MM.1S (cell line): ENCODE results near the gene AGFG1.

Experiments used
- DNase-seq: peaks from one replicate; pipeline ENCODE4 v3.0.0-alpha.2; 2015
- H2AFZ ChIP-seq: fragments of 300-600 bp; sonication (generic); 2 replicates; pipeline ENCODE4 v1.6.0; 2016; ENCODE audit warnings: antibody characterized with exemption, low read length
- H3F3A ChIP-seq: fragments of 300-600 bp; sonication (generic); 2 replicates; pipeline ENCODE4 v1.6.1; 2016; ENCODE audit warnings: mild to moderate bottlenecking, antibody characterized with exemption, low read length, moderate library complexity, mixed read lengths; ENCODE audit not compliant: insufficient read depth
- H3K27ac ChIP-seq: fragments of 300-600 bp; sonication (generic); 2 replicates; pipeline ENCODE4 v1.5.1; 2016; ENCODE audit warnings: mild to moderate bottlenecking, low read length
- H3K27me3 ChIP-seq: fragments of 300-600 bp; sonication (generic); replicated peaks from 2 replicates; pipeline ENCODE4 v1.6.0; 2016; ENCODE audit warnings: low read length; ENCODE audit not compliant: insufficient read depth
- H3K36me3 ChIP-seq: fragments of 300-600 bp; sonication (generic); replicated peaks from 2 replicates; pipeline ENCODE4 v1.6.1; 2016; ENCODE audit warnings: mild to moderate bottlenecking, low read length, mixed read lengths; ENCODE audit not compliant: insufficient read depth
- H3K4me1 ChIP-seq: fragments of 300-600 bp; sonication (generic); 2 replicates; pipeline ENCODE4 v1.6.1; 2016; ENCODE audit warnings: low read length, mixed read lengths
- H3K4me2 ChIP-seq: fragments of 300-600 bp; sonication (generic); 2 replicates; pipeline ENCODE4 v1.6.0; 2016; ENCODE audit warnings: low read depth, low read length
- H3K4me3 ChIP-seq: fragments of 300-600 bp; sonication (generic); 2 replicates; pipeline ENCODE4 v1.5.1; 2016; ENCODE audit warnings: low read length, mixed read lengths
- H3K79me2 ChIP-seq: fragments of 300-600 bp; sonication (generic); 2 replicates; pipeline ENCODE4 v1.6.1; 2016; ENCODE audit warnings: mixed run types, low read length, mixed read lengths
- H3K9ac ChIP-seq: fragments of 300-600 bp; sonication (generic); 2 replicates; pipeline ENCODE4 v1.6.1; 2016; ENCODE audit warnings: low read length, mixed read lengths
- H3K9me2 ChIP-seq: fragments of 300-600 bp; sonication (generic); replicated peaks from 2 replicates; pipeline ENCODE4 v1.6.1; 2016; ENCODE audit warnings: mild to moderate bottlenecking, low read length, mixed read lengths; ENCODE audit not compliant: insufficient read depth
- H3K9me3 ChIP-seq: fragments of 300-600 bp; sonication (generic); replicated peaks from 2 replicates; pipeline ENCODE4 v1.6.1; 2016; ENCODE audit warnings: mild to moderate bottlenecking, low read length, mixed read lengths; ENCODE audit not compliant: insufficient read depth
- H4K20me1 ChIP-seq: fragments of 300-600 bp; sonication (generic); 2 replicates; pipeline ENCODE4 v1.6.1; 2016; ENCODE audit warnings: mild to moderate bottlenecking, low read length, moderate library complexity, mixed read lengths; ENCODE audit not compliant: insufficient read depth
- EZH2 ChIP-seq: fragments of 300-600 bp; sonication (generic); optimal IDR thresholded peaks from 2 replicates; pipeline ENCODE3; 2017; ENCODE audit warnings: low read depth, mild to moderate bottlenecking, antibody characterized with exemption, low read length, mixed read lengths
- EZH2phosphoT487 ChIP-seq: fragments of 300-600 bp; sonication (generic); IDR thresholded peaks from 2 replicates; pipeline ENCODE4 v1.6.1; 2018; ENCODE audit warnings: antibody characterized with exemption, low read length
- TF ChIP-seq, protein P1 (sequence below): fragments of 300-600 bp; sonication (generic); IDR thresholded peaks from 2 replicates; pipeline ENCODE4 v1.5.1; 2016; ENCODE audit warnings: antibody characterized with exemption, low read length, mixed read lengths

AGFG1 gene

DNA sequence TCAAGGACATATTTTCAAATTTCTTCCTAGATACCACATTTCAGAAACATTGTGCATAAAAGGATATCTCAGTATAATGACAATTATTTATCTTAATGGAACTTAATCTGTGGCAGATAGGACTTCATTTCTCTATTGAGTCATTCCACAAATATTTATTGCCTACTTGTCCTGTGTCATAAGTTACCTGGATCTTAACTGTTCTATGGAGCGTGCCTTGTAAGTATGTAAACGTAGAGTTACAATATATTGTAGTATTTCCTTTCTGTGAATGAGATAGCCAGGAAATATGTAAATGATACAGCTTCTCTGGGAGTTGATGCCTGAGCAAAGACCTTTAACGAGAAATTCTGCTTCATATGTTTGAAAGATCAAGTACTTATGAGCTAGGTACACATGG, 2.5 kb downstream of the AGFG1 start:
- Histone ChIP-seq H3F3A (no peaks in the 10 kb centered on the region), H3K4me1 (peaks cover 9% of the 10 kb centered on the region), H3K27me3 (no peaks in the 10 kb centered on the region), H3K9me3 (no peaks in the 10 kb centered on the region), H4K20me1 (peaks cover 47% of the 10 kb centered on the region), H3K79me2 (peaks cover 73% of the 10 kb centered on the region), H3K4me3 (no peak overlapping the region), H3K9me2 (no peaks in the 10 kb centered on the region), H3K9ac (no peak overlapping the region), H3K27ac (no peak overlapping the region), H3K4me2 (no peak overlapping the region), H3K36me3 (no peaks in the 10 kb centered on the region), H2AFZ (no peak overlapping the region)
- no peak for DNase-seq
- TF ChIP-seq, protein P1, sequence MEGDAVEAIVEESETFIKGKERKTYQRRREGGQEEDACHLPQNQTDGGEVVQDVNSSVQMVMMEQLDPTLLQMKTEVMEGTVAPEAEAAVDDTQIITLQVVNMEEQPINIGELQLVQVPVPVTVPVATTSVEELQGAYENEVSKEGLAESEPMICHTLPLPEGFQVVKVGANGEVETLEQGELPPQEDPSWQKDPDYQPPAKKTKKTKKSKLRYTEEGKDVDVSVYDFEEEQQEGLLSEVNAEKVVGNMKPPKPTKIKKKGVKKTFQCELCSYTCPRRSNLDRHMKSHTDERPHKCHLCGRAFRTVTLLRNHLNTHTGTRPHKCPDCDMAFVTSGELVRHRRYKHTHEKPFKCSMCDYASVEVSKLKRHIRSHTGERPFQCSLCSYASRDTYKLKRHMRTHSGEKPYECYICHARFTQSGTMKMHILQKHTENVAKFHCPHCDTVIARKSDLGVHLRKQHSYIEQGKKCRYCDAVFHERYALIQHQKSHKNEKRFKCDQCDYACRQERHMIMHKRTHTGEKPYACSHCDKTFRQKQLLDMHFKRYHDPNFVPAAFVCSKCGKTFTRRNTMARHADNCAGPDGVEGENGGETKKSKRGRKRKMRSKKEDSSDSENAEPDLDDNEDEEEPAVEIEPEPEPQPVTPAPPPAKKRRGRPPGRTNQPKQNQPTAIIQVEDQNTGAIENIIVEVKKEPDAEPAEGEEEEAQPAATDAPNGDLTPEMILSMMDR, result no peak
- TF ChIP-seq EZH2phosphoT487 (no peak), EZH2 (no peak)

DNA sequence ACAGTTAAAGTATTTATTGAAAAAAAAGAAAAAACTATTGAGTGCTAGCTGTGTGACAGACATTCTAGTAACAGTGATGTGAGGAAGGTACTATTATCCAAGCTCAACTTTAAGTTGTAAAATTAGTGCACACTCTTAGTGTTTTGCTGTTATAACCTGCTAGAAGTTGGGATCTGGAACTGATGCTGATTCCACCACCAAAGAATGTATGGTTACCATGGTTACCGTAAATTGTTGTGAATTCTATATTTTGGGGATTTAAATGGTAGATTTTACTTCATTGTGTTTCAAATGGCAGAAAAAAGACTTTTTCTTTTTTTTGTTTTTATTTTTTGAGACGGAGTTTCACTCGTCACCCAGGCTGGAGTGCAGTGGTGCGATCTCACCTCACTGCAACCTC, 5.3 kb downstream of the AGFG1 start:
- Histone ChIP-seq H3K79me2 (peaks cover 98% of the 10 kb centered on the region), H3K27me3 (no peaks in the 10 kb centered on the region), H3K4me1 (peaks cover 9% of the 10 kb centered on the region), H3K4me2 (no peak overlapping the region), H3K9me3 (no peaks in the 10 kb centered on the region), H3K36me3 (no peaks in the 10 kb centered on the region), H4K20me1 (peaks cover 64% of the 10 kb centered on the region), H3K4me3 (no peak overlapping the region), H3K9me2 (no peaks in the 10 kb centered on the region), H3F3A (no peaks in the 10 kb centered on the region), H3K27ac (no peak overlapping the region), H3K9ac (no peak overlapping the region), H2AFZ (no peak overlapping the region)
- DNase-seq, result no peak
- TF ChIP-seq EZH2phosphoT487, result no peak
- no peak for TF ChIP-seq EZH2
- TF ChIP-seq, protein P1, result no peak

DNA sequence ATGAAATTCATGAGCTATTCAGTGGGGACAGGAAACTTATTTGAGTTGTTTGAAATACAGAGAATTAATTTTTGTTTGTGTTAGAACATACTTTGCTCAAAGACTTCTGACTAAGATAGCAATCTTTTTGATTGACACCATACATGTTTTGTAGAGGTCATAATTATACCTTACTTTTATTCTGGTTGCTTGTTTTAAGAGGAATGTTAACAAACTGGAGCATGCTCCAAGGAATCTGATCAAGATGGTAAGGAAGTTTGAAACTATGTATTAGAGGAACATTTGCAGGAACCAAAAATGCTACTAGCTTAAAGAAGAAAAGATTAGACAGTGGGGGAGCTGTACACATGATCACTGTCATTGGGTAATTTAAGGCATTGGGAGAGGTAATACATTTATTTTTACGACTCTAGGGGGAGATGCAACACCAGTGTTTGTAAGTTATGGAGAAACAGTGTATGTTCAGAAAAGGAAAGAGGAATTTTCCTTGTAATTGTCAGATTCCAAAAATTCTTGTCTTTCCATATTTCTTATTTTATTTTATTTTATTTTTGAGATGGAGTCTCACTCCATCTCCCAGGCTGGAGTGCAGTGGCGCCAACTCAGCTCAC, 8.0 kb downstream of the AGFG1 start:
- Histone ChIP-seq H3K4me1 (peaks cover 10% of the 10 kb centered on the region), H4K20me1 (peaks cover 58% of the 10 kb centered on the region), H3K4me2 (no peak overlapping the region), H3K79me2 (peaks cover 99% of the 10 kb centered on the region), H3K9me2 (no peaks in the 10 kb centered on the region), H3K27me3 (no peaks in the 10 kb centered on the region), H3K9ac (no peak overlapping the region), H3K27ac (no peak overlapping the region), H3F3A (no peaks in the 10 kb centered on the region), H3K4me3 (no peak overlapping the region), H3K36me3 (no peaks in the 10 kb centered on the region), H2AFZ (no peak overlapping the region), H3K9me3 (no peaks in the 10 kb centered on the region)
- DNase-seq, result no peak
- TF ChIP-seq, protein P1, result peak; percentile 9; the same call in 1 of the 2 replicates
- TF ChIP-seq EZH2 (no peak), EZH2phosphoT487 (no peak)
